ENCODE results near the gene ZNF71. TPM values are rescaled to one million over a fixed set of nuclear protein-coding genes. Genes with fewer than 3 reads are reported as not detected.

ZNF71 gene
- 9.2 and 9.8 TPM in 2 replicates for total RNA-seq

GRCh38 chr19:56594783-56595547 lies at the start of gene ZNF71:
ZNF71 (plus strand) TSS chr19:56595302; CDS start chr19:56601559, 6,257 bp downstream.

GRCh38 chr19:56567274-56568120 lies 27.6 kb upstream of the ZNF71 start, which contains the start of gene ZNF470:
ZNF470 (plus strand) TSS chr19:56567468; CDS start chr19:56570312, 2,844 bp downstream.

GRCh38 chr19:56642711-56643459 lies 47.8 kb downstream of the ZNF71 start, which contains the start of gene SMIM17:
SMIM17 (plus strand) TSS chr19:56643159; CDS start chr19:56645668, 2,509 bp downstream.

DNA sequence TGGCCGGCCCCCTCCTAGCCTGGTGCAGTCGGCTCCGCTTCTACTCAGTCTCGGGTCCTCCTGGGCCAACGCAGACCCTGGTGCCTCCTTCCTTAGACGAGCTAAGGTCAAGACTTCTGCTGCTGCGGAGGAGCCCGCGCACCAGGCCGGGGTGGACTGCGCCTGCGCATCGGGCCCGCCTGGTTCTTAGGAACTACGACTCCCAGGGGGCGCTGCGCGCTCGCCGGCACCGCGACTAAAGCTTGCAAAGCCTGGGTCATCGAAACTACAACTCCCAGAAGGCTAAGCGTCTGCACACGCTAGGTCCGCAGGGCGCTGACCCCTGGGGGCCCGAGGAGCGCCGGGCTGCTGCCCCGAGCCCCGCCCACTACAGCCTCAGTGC lies 76.5 kb downstream of the ZNF71 start, which contains the start of gene ZNF835:
Gene ZNF835, minus strand, starts transcription at position 145 of the 382 bp plus-strand sequence. CDS start 6,559 bp downstream, outside the sequence.

Other genes with a start within 250 kb of the ZNF71 start
- gene ZNF582, start 201.8 kb upstream of the ZNF71 start, total RNA-seq: 3.3 and 3.9 TPM in 2 replicates
- gene ZNF583, start 191.0 kb upstream of the ZNF71 start, total RNA-seq: 5.5 and 12.6 TPM in 2 replicates
- gene ZNF667, start 118.0 kb upstream of the ZNF71 start, total RNA-seq: 4.3 and 6.7 TPM in 2 replicates
- 4.4 and 6.7 TPM in 2 replicates for gene ZNF471, start 87.4 kb upstream of the ZNF71 start, total RNA-seq
- 5.5 and 9.4 TPM in 2 replicates for gene ZFP28, start 56.4 kb upstream of the ZNF71 start, total RNA-seq
- 3.4 and 4.3 TPM in 2 replicates for gene ZNF470, start 27.8 kb upstream of the ZNF71 start, total RNA-seq
- gene SMIM17, start 47.9 kb downstream of the ZNF71 start, total RNA-seq: not detected in 2 replicates
- 0.39 TPM in 1 of 2 replicates, not detected in the other for gene ZNF835, start 76.5 kb downstream of the ZNF71 start, total RNA-seq
- 11.6 and 16.5 TPM in 2 replicates for gene PEG3, start 245.4 kb downstream of the ZNF71 start, total RNA-seq
- under 0.01 TPM in 1 of 2 replicates, not detected in the other for gene ZIM2, start 245.4 kb downstream of the ZNF71 start, total RNA-seq